Activated T-cell treated with anti-CD3 and anti-CD28 coated beads, Interleukin-2, amount 50 U/mL, for 1 hour (primary cell): ENCODE data around the gene GIPC1.

Experiments
- DNase-seq: peaks from one replicate; pipeline ENCODE4 v3.0.0-alpha.2; 2020

The GIPC1 gene

DNA sequence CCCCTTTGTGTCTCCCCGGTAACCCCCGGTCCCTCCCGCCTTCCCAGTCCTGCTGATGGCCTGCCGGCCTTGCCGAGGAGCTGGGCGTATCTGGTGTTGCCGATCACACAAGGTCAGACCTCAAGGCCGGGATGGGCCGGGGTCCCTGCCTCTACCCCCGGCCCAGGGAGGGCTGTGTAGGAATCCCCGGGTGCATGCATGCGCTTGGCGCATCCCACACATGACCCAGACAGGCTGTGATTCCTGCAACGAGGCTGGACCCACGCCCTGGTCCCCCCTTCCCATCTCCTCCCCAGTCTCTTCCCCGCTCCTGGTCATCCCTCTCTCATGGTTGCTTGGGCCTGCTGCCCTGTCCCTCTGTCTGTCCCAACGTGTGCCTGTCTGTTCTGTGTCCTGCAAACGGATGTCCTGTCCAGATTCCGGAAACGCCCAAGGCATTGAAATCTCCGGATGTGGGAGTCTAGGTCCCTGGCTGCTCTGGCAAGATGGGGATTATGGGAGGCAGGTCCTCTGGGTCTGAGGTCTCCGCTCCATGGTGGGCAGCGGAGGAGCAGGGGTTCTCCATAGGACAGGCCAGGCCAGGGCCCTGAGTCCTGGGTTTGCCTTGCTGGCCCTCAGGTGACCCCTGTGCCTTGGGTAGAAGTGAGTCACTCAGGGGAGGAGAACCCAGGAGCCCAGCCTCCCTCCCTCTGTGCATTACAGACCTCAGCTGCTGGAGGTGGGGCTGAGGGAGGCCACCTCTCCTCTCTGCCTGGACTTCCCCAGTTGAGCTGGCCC lies 61.2 kb downstream of the GIPC1 start:
- peak; percentile 39 for DNase-seq

DNA sequence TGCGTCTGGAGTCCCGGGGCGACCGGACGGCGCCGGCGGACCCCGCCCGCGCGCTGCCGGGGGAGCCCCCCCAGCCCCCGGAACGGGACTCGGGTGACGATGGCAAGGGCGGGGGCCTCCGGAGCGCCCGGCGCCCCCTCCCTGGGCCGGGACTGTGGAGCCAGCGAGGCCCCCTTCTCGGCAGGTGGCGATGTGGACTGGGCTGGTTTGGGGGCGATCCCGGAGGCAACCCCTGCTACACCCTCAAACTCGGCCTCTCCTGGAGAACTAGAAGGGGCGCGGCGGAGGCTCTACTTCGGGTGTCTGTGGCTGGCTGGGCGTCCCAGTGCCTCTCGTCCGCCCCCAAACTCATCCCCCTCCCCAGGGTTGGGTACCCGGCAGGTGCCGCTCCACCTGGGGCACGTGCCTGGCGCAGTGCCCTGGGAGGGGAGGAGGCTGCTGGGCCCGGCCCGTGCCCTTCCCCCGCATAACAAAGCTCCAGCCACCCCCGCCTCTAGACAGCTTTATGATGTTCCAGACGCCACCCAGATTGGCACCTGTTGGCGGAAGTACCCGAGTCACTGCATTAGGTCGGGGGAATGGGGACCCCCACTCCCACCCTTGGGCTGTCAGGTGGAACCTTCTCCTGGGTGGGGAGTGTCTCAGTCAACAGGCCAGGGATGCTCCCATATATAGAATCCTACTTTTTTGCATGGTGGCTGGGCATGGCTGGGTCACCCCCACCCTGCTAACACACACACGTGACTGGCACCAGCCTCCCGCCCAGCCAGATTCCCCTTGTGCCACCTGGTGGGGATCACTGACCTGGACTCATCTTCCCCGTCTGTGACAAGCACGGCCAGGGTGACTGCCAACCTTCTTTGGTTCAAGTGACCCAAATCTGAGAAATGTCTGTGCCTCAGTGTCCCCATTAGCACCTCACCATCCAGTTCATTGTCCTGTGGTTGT lies 62.1 kb downstream of the GIPC1 start:
- DNase-seq: peak; percentile 66

DNA sequence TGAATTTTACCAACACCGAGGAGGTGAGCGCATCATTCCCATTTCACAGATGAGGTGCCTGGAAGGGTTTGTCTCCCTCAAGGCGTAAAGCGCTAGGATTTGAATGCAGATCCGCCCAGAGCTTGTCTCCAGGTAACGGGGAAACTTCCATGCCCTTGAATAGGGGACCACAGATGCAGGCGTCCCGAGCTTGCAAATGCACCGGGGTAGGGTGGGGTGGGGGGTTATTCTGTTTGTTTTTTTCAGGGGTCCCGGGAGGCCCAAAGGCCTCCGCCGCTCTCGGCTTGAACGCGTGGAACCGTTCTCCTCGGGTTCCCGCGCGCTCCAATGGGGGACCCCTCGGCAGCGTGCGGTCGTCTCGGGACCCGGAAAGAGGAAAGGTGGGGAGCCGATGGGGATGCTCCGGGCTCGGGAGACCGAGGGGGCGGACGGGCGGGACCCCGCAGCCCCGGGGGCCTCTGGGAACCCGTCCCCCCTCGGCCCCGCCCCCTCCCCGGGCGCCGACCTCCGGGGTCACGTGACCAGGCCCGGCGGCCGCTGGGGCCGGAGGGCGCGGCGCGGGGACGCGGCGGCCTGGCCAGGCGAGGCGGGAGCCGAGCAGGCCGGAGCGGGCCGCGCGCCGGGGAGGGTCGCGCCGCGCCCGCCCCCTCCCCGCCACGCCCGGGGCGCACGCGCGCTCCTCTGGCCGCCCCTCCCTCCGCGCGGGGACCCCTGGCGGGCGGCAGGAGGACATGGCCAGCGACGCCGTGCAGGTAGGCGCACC lies 63.0 kb downstream of the GIPC1 start, which contains the start of gene PKN1:
PKN1 (plus strand) TSS at position 516 of the 763 bp plus-strand sequence; CDS start at position 732, 216 bp downstream.
- DNase-seq: peak; percentile 62

DNA sequence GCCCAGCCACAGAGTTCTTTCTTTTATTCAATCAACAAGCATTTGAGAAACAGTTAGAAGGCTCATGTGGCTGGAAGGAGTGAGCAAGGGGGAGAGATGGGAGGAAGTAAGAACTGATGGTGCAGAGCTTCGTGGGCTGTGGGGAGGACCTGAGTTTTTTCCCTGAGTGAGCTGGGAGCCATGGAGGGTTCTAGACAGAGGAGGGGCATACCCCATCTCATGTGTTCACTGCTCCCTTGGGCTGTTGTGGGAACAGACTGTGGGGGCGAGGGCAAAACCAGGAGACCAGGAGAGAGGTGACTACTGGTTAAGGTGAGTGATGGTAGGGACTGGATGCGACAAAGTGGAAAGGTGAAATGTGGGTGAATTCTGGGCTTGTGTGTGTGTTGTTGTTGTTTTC lies 65.2 kb downstream of the GIPC1 start:
- no peak for DNase-seq

DNA sequence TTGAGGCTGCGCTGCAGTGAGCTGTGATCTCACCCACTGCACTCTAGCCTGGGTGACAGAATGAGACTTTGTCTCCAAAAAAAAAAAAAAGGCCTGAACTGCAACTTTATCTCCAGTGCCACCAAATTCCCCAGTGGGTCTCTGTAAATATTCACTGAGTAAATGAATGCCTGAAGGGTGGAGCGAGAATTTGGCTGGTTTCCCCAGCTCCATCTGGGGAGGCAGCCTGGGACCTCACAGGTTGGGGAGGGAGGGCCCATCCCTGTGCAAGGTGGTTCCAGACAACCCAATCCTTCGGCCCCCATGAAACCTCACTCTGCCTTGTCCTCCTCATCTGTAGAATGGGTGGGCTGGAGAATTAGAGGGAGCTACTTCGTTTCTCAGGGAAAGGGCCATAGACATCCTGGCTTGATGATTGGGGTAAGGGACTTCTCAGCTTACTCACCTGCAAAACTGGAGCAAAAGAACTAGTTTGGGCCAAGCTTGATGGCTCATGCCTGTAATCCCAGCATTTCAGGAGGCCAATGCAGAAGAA lies 67.0 kb downstream of the GIPC1 start:
- DNase-seq: no peak
